Activated T-helper 9 cell treated with anti-CD3 and anti-CD28 coated beads, Interleukin-2, amount 50 U/mL, for 16 hours (primary cell): Measurements from ENCODE around the gene ADAT1.
A peak's percentile ranks its signal among the peaks of the same experiment; 100 is the strongest.
"Not testable (repeated sequence)": the region's sequence is repeated elsewhere in the genome, so short reads cannot be mapped to it uniquely, and the experiment has no call there.

Experiments
- DNase-seq: peaks from one replicate; pipeline ENCODE4 v3.0.0-alpha.2; 2020; ENCODE audit warnings: low read depth

Gene ADAT1

GRCh38 chr16:75620326-75621169, 2.5 kb downstream of the ADAT1 start:
- DNase-seq: peak; percentile 48

- DNase-seq: no peak
Measured at GRCh38 chr16:75618780-75619179, 4.3 kb downstream of the ADAT1 start.

GRCh38 chr16:75617121-75617520, 6.0 kb downstream of the ADAT1 start:
- DNase-seq: no peak

- no peak for DNase-seq
Measured at GRCh38 chr16:75616521-75617010, 6.5 kb downstream of the ADAT1 start.

- DNase-seq: no peak
Measured at GRCh38 chr16:75615619-75616018, 7.5 kb downstream of the ADAT1 start.

GRCh38 chr16:75614066-75614897, 8.8 kb downstream of the ADAT1 start:
- DNase-seq: no peak

- no peak for DNase-seq
Measured at GRCh38 chr16:75606507-75606906, 16.6 kb downstream of the ADAT1 start.

- no peak for DNase-seq
Measured at GRCh38 chr16:75603241-75603640, 19.8 kb downstream of the ADAT1 start.

- DNase-seq: no peak
Measured at GRCh38 chr16:75599452-75600277, 23.4 kb downstream of the ADAT1 start.

GRCh38 chr16:75593825-75594820, 29.0 kb downstream of the ADAT1 start:
- DNase-seq: no peak

GRCh38 chr16:75593308-75593707, 29.8 kb downstream of the ADAT1 start:
- no peak for DNase-seq

GRCh38 chr16:75591927-75592326, 31.2 kb downstream of the ADAT1 start:
- DNase-seq: not testable (repeated sequence)

- DNase-seq: no peak
Measured at GRCh38 chr16:75590920-75591843, 31.9 kb downstream of the ADAT1 start.

GRCh38 chr16:75589306-75589705, 33.8 kb downstream of the ADAT1 start:
- no peak for DNase-seq

- no peak for DNase-seq
Measured at GRCh38 chr16:75588716-75589115, 34.4 kb downstream of the ADAT1 start.

- no peak for DNase-seq
Measured at GRCh38 chr16:75584108-75584507, 39.0 kb downstream of the ADAT1 start.

- no peak for DNase-seq
Measured at GRCh38 chr16:75579281-75579834, 43.7 kb downstream of the ADAT1 start.

- no peak for DNase-seq
Measured at GRCh38 chr16:75578725-75579124, 44.4 kb downstream of the ADAT1 start.

GRCh38 chr16:75578212-75578611, 44.9 kb downstream of the ADAT1 start:
- DNase-seq: no peak
